Measurements from ENCODE around the gene TEX44.

The TEX44 gene

GRCh38 chr2:231634951-231635875 is 42.5 kb downstream of the TEX44 start:
- DNase-seq = no peak

DNA sequence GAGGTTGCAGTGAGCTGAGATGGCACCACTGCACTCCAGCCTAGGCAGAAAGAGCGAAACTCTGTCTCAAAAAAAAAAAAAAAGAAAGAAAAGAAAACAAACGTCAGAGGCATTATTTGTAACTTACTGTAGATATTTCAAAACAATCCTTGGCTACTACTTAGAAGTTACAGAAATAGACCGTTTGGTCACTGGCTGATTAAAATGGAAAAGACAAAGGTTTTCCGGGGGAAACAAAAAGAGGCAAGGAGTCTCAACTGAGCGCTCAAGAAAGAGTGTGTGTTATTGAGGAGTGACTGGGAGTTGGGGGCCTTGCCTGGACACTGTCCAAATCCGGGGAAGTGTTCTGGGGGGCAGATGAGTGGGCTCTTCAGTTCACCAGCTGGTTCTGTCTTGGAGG is 47.6 kb downstream of the TEX44 start:
- no peak for DNase-seq

GRCh38 chr2:231640641-231641111 is 48.0 kb downstream of the TEX44 start:
- DNase-seq = no peak

DNA sequence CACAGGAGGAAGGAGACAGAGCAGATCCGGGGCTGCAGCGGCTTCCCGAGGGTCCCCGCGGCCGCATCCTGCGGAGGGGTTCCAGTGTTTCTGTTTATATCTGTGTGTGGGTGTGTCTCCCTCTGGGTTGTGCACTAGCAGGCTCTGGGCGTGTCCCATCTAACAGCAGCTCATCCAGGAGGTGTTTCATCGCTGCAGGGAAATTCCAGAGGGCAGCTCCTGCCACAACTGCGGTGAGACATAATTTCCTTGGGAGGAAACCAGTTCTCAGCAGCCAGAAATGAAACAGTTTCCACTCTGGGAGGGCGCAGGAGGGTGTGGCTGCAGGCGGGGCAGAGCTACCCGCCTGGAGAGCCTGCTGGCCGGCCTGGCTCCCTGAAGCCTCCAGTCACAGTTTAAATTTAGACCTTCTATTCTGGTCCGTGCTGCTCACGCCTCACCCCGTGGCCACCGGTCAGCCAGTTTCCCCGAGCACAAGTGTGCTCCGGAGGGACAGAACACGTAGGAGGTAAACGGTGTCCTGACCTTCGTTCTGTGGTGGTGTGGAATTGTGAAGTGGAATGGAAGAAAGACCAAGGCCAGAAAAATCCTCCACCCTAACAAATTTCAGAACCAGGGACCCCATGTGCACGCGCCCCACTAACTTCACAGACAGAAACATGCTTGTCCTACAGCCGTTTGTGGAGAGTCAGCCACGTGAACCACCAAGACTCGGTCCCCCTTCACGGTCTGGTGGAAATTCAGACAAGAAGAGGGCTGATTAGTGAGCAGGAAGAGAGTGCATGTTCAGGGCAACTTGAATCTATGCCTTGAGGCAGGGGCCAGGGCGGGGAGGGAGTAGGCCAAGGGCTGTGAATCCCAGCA is 50.2 kb downstream of the TEX44 start:
- DNase-seq = no peak

- no peak for DNase-seq
Measured at GRCh38 chr2:231643495-231643888, 50.8 kb downstream of the TEX44 start.
